Spinal cord (tissue), 10 donors: ENCODE data around the gene CTCF. TPM values are rescaled to one million over a fixed set of nuclear protein-coding genes. Genes with fewer than 3 reads are reported as not detected.

Source experiments
- DNase-seq, 6 donors: peaks; one replicate each; pipeline versions ENCODE4 v3.0.0 to v3.0.0-alpha.2; 2013 to 2015; ENCODE audit warnings: low spot score in 6 of 6, low read depth in 4 of 6
- H3K27ac ChIP-seq: one replicate; pipeline ENCODE4 v1.5.1; 2013; ENCODE audit warnings: low read depth, low read length, control low read depth
- H3K27me3 ChIP-seq: one replicate; pipeline ENCODE4 v1.6.1; 2013; ENCODE audit warnings: low read length; ENCODE audit not compliant: control insufficient read depth, insufficient read depth
- H3K36me3 ChIP-seq: one replicate; pipeline ENCODE4 v1.6.1; 2013; ENCODE audit warnings: low read length; ENCODE audit not compliant: control insufficient read depth, insufficient read depth
- H3K4me1 ChIP-seq: one replicate; pipeline ENCODE4 v1.6.1; 2013; ENCODE audit warnings: low read length; ENCODE audit not compliant: control insufficient read depth, insufficient read depth
- H3K4me3 ChIP-seq: one replicate; pipeline ENCODE4 v1.5.1; 2013; ENCODE audit warnings: low read depth, low read length, control low read depth
- H3K9me3 ChIP-seq: one replicate; pipeline ENCODE4 v1.6.1; 2013; ENCODE audit warnings: low read length; ENCODE audit not compliant: control insufficient read depth, insufficient read depth
- WGBS: methylation state at CpG from one replicate; pipeline ENCODE4 v1.1.5; 2013; ENCODE audit warnings: missing lambda C conversion rate; ENCODE audit not compliant: insufficient coverage; 5-methylcytosine and 5-hydroxymethylcytosine counted together
- polyA plus RNA-seq, 2 donors: library from polyadenylated mRNA; unstranded; fragments of 120-200 nt; gene quantifications; one replicate each; pipeline ENCODE4 v1.2.1, GENCODE V29; 2013; ENCODE audit not compliant: insufficient read length in 2 of 2
- total RNA-seq, 2 donors: library from RNA; depleted of rRNA in 1 of 2; stranded (reverse); fragments of 120-200 nt in 1 of 2; fragments of >200 nt in 1 of 2; gene quantifications; one replicate each; pipeline versions ENCODE4 v1.2.3 to v1.2.4, GENCODE V29; 2013 to 2014
- donor health status: healthy.

CTCF gene
- total and polyA plus RNA-seq, 4 donors, result 39.7 to 65.1 (median 51.6) TPM

- H3K4me1 ChIP-seq, result peaks cover 63% of the 10 kb centered on the region
These were observed 103.8 kb downstream of the CTCF start for GRCh38 chr16:67666032-67666551.

DNA sequence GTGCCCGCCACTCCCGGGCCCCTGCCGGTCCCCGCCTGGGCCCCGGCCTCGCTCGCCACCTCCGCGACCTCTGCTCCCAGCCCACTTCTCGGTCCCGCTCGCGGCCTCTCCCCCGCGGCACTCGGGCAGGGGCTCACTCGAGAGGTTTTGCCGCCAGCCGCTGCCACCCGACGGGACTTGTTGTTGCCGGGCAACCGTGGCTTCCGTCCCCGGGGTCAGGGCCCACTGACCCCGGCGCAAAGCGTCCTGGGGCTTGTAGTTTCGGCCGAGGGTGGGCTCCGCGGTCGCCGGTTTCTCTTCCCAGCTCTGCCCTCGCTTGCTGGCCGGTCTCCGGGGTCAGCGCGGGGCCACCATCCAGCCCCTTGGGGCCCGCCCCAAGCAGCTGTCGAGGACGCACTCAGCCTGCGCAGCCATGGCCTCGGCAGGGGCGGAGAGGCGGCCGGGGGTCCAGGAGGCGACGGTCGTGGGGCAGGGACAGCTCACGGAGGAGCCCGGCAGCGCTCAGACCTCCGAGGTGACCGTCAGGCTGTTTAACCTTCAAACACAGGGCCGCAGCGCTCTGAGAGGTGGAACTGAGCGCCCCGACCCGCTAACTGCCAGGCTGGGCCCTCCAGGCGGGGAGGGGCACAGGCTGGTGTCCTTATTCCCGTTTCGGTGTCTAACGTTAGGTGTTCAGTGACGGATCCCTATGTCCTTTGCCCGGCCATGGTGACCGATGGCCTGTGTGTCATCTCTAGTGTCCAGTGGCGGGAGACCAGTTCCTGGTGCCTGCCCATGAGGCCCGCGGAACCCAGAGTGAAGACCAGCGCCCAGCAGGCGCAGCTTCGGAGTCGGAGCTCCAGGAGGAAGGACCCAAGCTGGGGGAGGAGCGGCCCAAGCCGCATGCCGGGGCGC lies 104.5 kb downstream of the CTCF start, which contains the start of the genes C16orf86 and ENKD1:
Gene C16orf86, plus strand, starts transcription at position 256 of the 894 bp plus-strand sequence. Its CDS starts 157 bp downstream, at position 413.
Gene ENKD1, minus strand, starts transcription at position 192 of the 894 bp plus-strand sequence. CDS start 308 bp downstream, outside the sequence.
- Histone ChIP-seq H3K36me3 (peaks cover 34% of the 10 kb centered on the region), H3K27me3 (no peaks in the 10 kb centered on the region), H3K9me3 (no peaks in the 10 kb centered on the region), H3K27ac (peak within 1 kb of the TSS; percentile 88), H3K4me1 (peaks cover 55% of the 10 kb centered on the region), H3K4me3 (peak within 1 kb of the TSS; percentile 62)
- 5% methylated on average over 78 of the region's 78 CpGs for WGBS
- peak in 5 of 6 donors; percentile 55 to 93 (median 74) for DNase-seq

More at GRCh38 chr16:67666032-67666551, 103.8 kb downstream of the CTCF start:
- under 1% methylated on average over 43 of the region's 46 CpGs for WGBS
- no peaks in the 10 kb centered on the region for H3K9me3 ChIP-seq
- H3K36me3 ChIP-seq, result peaks cover 39% of the 10 kb centered on the region
- DNase-seq, result no peak
- peak overlapping the region; percentile 62 for H3K4me3 ChIP-seq
- H3K27ac ChIP-seq, result no peak overlapping the region
- no peaks in the 10 kb centered on the region for H3K27me3 ChIP-seq

DNA sequence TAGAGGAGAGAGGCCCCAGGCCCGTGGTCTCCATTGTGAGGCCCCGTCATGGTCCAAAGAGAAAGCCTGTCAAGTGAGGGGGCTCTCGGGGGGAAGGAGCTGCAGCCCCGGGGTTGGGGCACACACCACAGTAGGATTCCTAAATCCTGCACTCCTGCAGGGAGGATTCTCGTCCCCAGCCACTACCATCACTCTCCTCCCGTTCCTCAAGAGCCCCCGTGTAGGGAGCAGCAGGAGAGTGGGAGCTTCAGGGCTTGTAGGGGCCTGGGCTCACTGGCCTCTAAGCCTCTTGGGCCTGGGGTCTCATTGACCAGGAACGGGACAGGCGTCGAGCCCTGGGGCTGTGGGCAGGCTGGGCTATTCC lies 105.1 kb downstream of the CTCF start:
- Histone ChIP-seq H3K9me3 (no peaks in the 10 kb centered on the region), H3K27me3 (no peaks in the 10 kb centered on the region), H3K4me1 (peaks cover 49% of the 10 kb centered on the region), H3K36me3 (peaks cover 30% of the 10 kb centered on the region), H3K27ac (peak overlapping the region; percentile 88), H3K4me3 (peak overlapping the region; percentile 62)
- no peak for DNase-seq
- 21% methylated on average over 7 of the region's 10 CpGs for WGBS

GRCh38 chr16:67667817-67668494 lies 105.6 kb downstream of the CTCF start:
- peak; percentile 52 to 96 (median 79) for DNase-seq
- Histone ChIP-seq H3K4me1 (peaks cover 50% of the 10 kb centered on the region), H3K27ac (peak overlapping the region; percentile 88), H3K36me3 (peaks cover 28% of the 10 kb centered on the region), H3K9me3 (no peaks in the 10 kb centered on the region), H3K4me3 (peak overlapping the region; percentile 62), H3K27me3 (no peaks in the 10 kb centered on the region)
- 27% methylated on average over 18 of the region's 18 CpGs for WGBS

DNA sequence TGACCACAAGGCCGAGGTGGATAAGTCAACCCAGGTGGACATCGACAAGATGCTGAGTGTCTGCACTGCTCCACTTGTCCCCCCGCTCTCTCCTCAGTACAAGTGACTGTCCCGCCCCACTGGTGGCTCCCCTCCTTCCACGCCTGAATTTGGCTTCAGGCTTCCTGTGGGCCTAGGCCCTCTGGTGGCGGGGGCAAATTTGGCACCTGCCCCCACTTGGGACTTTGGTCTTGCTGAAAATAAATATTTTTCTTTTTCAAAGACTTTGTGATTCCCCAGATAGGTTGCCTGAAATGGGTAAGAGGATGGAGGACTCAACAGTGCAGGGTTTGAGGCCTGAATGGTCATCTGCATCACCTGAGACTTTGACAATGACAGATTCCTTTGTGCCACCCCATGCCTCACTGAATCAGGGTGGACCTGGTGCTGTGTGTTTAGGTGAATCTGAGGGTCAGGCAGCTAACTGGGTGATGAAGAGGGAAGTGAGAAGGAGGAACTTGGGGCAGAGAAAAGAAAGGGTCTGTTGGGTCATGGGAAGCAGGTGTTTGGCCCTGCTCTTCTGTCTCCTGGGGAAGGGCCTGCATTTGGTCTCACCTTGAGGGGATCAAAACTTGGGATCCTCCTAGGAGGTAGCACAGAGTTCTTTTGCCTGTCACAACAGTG lies 106.3 kb downstream of the CTCF start:
- Histone ChIP-seq H3K4me3 (no peak overlapping the region), H3K36me3 (peaks cover 23% of the 10 kb centered on the region), H3K4me1 (peaks cover 50% of the 10 kb centered on the region), H3K27me3 (no peaks in the 10 kb centered on the region), H3K27ac (no peak overlapping the region), H3K9me3 (no peaks in the 10 kb centered on the region)
- DNase-seq, result no peak
- WGBS, result 89% methylated on average over 6 of the region's 6 CpGs

- Histone ChIP-seq H3K4me1 (peaks cover 51% of the 10 kb centered on the region), H3K9me3 (no peaks in the 10 kb centered on the region), H3K36me3 (peaks cover 21% of the 10 kb centered on the region), H3K27me3 (no peaks in the 10 kb centered on the region), H3K27ac (no peak overlapping the region), H3K4me3 (no peak overlapping the region)
- DNase-seq, result no peak
- WGBS, result 89% methylated on average over 10 of the region's 10 CpGs
These were observed 107.3 kb downstream of the CTCF start for GRCh38 chr16:67669499-67670101.

DNA sequence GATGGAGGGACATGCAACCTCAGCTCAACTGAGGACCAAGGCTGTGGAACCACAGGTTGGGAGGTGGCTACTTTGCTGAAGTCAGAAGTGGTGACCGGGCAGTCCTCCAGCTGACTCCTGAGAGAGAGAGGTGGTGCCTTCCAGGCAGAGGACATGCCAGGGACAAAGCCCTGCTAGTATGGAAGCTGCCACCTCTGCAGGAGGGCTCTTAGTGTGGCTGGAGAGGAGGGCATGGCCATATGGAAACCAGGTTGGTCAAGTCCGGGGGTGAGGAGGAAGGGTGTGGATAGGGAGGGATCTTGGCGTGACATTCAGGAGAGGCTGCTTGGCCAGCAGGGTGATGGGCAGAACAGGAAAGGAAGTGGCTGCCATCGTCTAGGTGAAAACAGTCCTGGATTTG lies 110.0 kb downstream of the CTCF start:
- no peaks in the 10 kb centered on the region for H3K27me3 ChIP-seq
- no peak overlapping the region for H3K27ac ChIP-seq
- 51% methylated on average over 4 of the region's 4 CpGs for WGBS
- no peak overlapping the region for H3K4me3 ChIP-seq
- H3K36me3 ChIP-seq, result peaks cover 30% of the 10 kb centered on the region
- no peaks in the 10 kb centered on the region for H3K9me3 ChIP-seq
- no peak for DNase-seq
- peaks cover 43% of the 10 kb centered on the region for H3K4me1 ChIP-seq

GRCh38 chr16:67672739-67673662 lies 110.7 kb downstream of the CTCF start:
- peaks cover 30% of the 10 kb centered on the region for H3K36me3 ChIP-seq
- WGBS, result 53% methylated on average over 11 of the region's 13 CpGs
- H3K4me1 ChIP-seq, result peaks cover 36% of the 10 kb centered on the region
- no peak overlapping the region for H3K4me3 ChIP-seq
- H3K27me3 ChIP-seq, result no peaks in the 10 kb centered on the region
- DNase-seq, result peak in 2 of 6 donors; percentile 55 to 60
- peak overlapping the region; percentile 58 for H3K27ac ChIP-seq
- H3K9me3 ChIP-seq, result no peaks in the 10 kb centered on the region
